ENCODE measurements around the gene C10orf62.
"Not testable (repeated sequence)": the region's sequence is repeated elsewhere in the genome, so short reads cannot be mapped to it uniquely, and the experiment has no call there.

The C10orf62 gene

DNA sequence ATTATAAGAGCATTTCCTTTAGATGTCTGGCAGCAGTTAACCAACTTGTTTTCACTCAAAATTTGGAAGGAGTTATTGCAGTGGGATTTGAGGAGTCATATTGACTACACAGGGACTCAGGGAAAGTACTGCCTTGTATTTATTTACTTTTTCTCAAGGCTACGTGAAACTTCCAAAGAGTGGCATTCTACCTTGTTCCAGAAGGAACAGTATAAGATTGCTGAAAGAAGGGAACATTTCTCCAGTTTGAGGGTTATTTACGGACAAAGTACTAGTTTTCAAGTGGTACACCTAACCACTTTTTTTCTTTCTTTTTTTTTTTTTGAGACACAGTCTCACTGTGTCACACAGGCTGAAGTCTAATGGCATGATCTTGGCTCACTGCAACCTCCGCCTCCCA lies 38.7 kb downstream of the C10orf62 start:
- in situ Hi-C loops (cut with HindIII; ENCODE audit: low pct_unique_long_range_greater_than_20kb, low sequenced_read_pairs) = no loop called here
- no peak for TF ChIP-seq JUND (IDR thresholded peaks at IDR 0.05; ENCODE audit: low read depth)
- DNase-seq (ENCODE audit: low read depth in 1 of 2, low spot score in 1 of 2) = no peak

DNA sequence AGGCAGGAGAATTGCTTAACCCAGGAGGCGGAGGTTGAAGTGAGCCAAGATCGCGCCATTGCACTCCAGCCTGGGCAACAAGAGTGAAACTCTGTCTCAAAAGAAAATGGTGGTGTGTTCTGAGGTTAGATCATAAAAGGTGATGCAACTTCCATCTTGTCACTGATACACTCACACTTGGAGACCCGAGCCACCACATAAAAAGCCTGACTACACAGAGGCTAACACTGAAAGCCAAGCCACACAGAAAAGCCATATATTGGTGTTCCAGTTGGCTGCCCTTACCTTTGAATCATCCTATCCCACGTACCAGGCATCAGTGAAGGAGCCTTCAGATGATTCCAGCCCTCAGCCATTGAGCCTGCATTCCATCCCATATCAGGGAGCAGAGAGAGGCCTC lies 39.8 kb downstream of the C10orf62 start:
- in situ Hi-C loops (cut with HindIII; ENCODE audit: low pct_unique_long_range_greater_than_20kb, low sequenced_read_pairs) = no loop called here
- no peak for TF ChIP-seq JUND (IDR thresholded peaks at IDR 0.05; ENCODE audit: low read depth)
- DNase-seq (ENCODE audit: low read depth in 1 of 2, low spot score in 1 of 2) = no peak

DNA sequence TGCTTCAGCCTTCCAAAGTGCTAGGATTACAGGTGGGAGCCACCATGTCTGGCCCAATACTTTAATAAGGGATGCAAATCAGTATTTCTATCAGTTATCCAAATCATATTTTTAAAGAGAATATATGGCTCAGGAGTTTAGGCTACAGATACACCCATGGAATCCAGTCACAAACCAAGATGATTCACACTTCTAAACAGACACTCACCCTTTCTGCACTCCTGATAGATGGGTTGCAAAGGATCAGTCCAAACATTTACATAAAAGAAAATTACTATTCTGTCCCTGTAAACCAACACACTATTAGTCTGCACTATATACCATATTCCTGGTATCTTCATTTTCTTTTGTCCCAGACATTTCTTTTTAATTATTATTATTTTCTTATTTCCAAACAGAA lies 41.6 kb downstream of the C10orf62 start:
- TF ChIP-seq JUND (IDR thresholded peaks at IDR 0.05; ENCODE audit: low read depth) = no peak
- no peak for DNase-seq (ENCODE audit: low read depth in 1 of 2, low spot score in 1 of 2)
- in situ Hi-C loops (cut with HindIII; ENCODE audit: low pct_unique_long_range_greater_than_20kb, low sequenced_read_pairs) = no loop called here

GRCh38 chr10:97632949-97633884 lies 43.7 kb downstream of the C10orf62 start, which contains the start of gene MORN4:
TSS of gene MORN4 (minus strand) at chr10:97633500. CDS start at chr10:97619653, 13,847 bp downstream.
- in situ Hi-C loops (cut with HindIII; ENCODE audit: low pct_unique_long_range_greater_than_20kb, low sequenced_read_pairs) = no loop called here
- no peak for TF ChIP-seq JUND (IDR thresholded peaks at IDR 0.05; ENCODE audit: low read depth)
- DNase-seq (ENCODE audit: low read depth in 1 of 2, low spot score in 1 of 2) = peak; percentile 90 to 96

DNA sequence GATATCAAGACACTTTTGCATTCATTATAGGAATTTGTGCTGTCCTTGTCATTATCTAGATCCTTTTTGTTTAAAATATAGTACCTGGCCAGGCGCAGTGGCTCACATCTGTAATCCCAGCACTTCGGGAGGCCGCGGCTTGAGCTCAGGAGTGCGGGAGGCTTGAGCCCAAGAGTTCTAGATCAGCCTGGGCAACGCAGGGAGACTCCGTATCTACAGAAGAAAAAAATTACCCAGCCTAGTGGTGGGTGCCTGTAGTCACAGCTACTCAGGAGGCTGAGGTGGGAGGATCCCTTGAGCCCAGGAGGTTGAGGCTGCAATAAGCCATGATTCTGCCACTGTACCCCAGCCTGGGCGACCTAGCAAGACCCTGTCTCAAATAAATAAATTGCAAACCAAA lies 44.4 kb downstream of the C10orf62 start:
- in situ Hi-C loops (cut with HindIII; ENCODE audit: low pct_unique_long_range_greater_than_20kb, low sequenced_read_pairs) = no loop called here
- no peak for TF ChIP-seq JUND (IDR thresholded peaks at IDR 0.05; ENCODE audit: low read depth)
- DNase-seq (ENCODE audit: low read depth in 1 of 2, low spot score in 1 of 2) = peak in 1 of 2 experiments; percentile 59

- DNase-seq (ENCODE audit: low read depth in 1 of 2, low spot score in 1 of 2) = no peak
- no peak for TF ChIP-seq JUND (IDR thresholded peaks at IDR 0.05; ENCODE audit: low read depth)
- in situ Hi-C loops (cut with HindIII; ENCODE audit: low pct_unique_long_range_greater_than_20kb, low sequenced_read_pairs) = no loop called here
Observed at GRCh38 chr10:97635577-97635976, 46.1 kb downstream of the C10orf62 start.

- DNase-seq (ENCODE audit: low read depth in 1 of 2, low spot score in 1 of 2); in situ Hi-C loops (cut with HindIII; ENCODE audit: low pct_unique_long_range_greater_than_20kb, low sequenced_read_pairs): not testable (repeated sequence)
Observed at GRCh38 chr10:97639090-97639489, 49.6 kb downstream of the C10orf62 start.

- DNase-seq (ENCODE audit: low read depth in 1 of 2, low spot score in 1 of 2) = peak; percentile 99 to 100
- in situ Hi-C loops (cut with HindIII; ENCODE audit: low pct_unique_long_range_greater_than_20kb, low sequenced_read_pairs) = no loop called here
- TF ChIP-seq JUND (IDR thresholded peaks at IDR 0.05; ENCODE audit: low read depth) = no peak
Observed at GRCh38 chr10:97640174-97640867, 50.8 kb downstream of the C10orf62 start, which contains the start of gene PI4K2A. TSS of gene PI4K2A (plus strand) at chr10:97640671. CDS start at chr10:97640743, 72 bp downstream.

Data from T47D (cell line).